Measurements from ENCODE around the gene STRA8. TPM values are rescaled to one million over a fixed set of nuclear protein-coding genes. Genes with fewer than 3 reads are reported as not detected.

The STRA8 gene
- total and polyA plus RNA-seq, 4 donors, result not detected

GRCh38 chr7:135253851-135254771, 20.5 kb downstream of the STRA8 start:
- peaks cover 0 to 23% (median 13%) of the 10 kb centered on the region in 5 donors for H3K4me1 ChIP-seq (ENCODE audit: control insufficient read depth in 5 of 5, insufficient read depth in 5 of 5, low read length in 5 of 5)
- no peak for TF ChIP-seq CTCF (IDR thresholded peaks at IDR 0.05; ENCODE audit: control extremely low read depth, extremely low read depth)
- no peak overlapping the region for H3K4me3 ChIP-seq
- H3K27ac ChIP-seq (ENCODE audit: low read depth in 1 of 2, low read length in 1 of 2), result peak overlapping the region; percentile 62 to 65
- ATAC-seq (ENCODE audit: insufficient read depth, low FRiP score) (peak; percentile 85), DNase-seq (peak; percentile 57 to 71 (median 59))
- no peaks in the 10 kb centered on the region for H3K27me3 ChIP-seq (ENCODE audit: control insufficient read depth in 3 of 3, insufficient read depth in 3 of 3, low read length in 2 of 3)
- H3K36me3 ChIP-seq (ENCODE audit: control insufficient read depth in 4 of 4, insufficient read depth in 4 of 4, low read length in 4 of 4), result no peaks in the 10 kb centered on the region
- 33 to 34% methylated on average over 9 of the region's 9 CpGs for WGBS, 2 donors
- H3K9me3 ChIP-seq (ENCODE audit: control insufficient read depth in 4 of 4, insufficient read depth in 3 of 4, low read length in 3 of 4), result no peaks in the 10 kb centered on the region
- H3K9ac ChIP-seq (ENCODE audit: insufficient read depth in 1 of 2, low read length in 2 of 2), result peak overlapping the region in 1 of 2 donors; percentile 16

GRCh38 chr7:135257790-135258189, 24.2 kb downstream of the STRA8 start:
- no peak for DNase-seq
- H3K27ac ChIP-seq (ENCODE audit: low read depth in 1 of 2, low read length in 1 of 2), result no peak overlapping the region
- H3K36me3 ChIP-seq (ENCODE audit: control insufficient read depth in 4 of 4, insufficient read depth in 4 of 4, low read length in 4 of 4), result no peaks in the 10 kb centered on the region
- H3K9ac ChIP-seq (ENCODE audit: insufficient read depth in 1 of 2, low read length in 2 of 2), result no peak overlapping the region
- no peak for ATAC-seq (ENCODE audit: insufficient read depth, low FRiP score)
- H3K4me3 ChIP-seq, result no peak overlapping the region
- 78 to 82% methylated on average over 4 of the region's 4 CpGs for WGBS, 2 donors
- peaks cover 0 to 1% (median 0%) of the 10 kb centered on the region in 4 donors for H3K9me3 ChIP-seq (ENCODE audit: control insufficient read depth in 4 of 4, insufficient read depth in 3 of 4, low read length in 3 of 4)
- peaks cover 0 to 36% (median 22%) of the 10 kb centered on the region in 5 donors for H3K4me1 ChIP-seq (ENCODE audit: control insufficient read depth in 5 of 5, insufficient read depth in 5 of 5, low read length in 5 of 5)
- no peaks in the 10 kb centered on the region for H3K27me3 ChIP-seq (ENCODE audit: control insufficient read depth in 3 of 3, insufficient read depth in 3 of 3, low read length in 2 of 3)
- no peak for TF ChIP-seq CTCF (IDR thresholded peaks at IDR 0.05; ENCODE audit: control extremely low read depth, extremely low read depth)

DNA sequence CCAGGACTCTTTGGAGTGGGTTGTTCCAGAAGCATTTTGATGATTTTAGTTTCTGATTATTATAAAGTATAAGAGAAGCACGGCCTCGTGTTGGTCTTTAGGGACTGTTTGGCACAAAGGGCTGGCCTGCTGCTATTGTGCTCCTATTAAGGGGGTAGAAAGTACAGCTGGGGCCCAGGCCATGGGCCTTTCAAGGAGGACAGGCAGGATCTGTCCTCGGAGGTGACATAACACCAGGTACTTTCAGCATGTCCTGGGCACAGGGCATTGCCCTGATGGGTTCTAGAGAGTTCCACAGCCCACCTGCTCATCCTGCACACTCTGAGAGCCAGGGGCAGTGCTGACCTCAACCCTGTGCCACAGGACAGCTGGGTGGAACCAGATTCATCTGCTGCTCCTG, 24.9 kb downstream of the STRA8 start:
- H3K27me3 ChIP-seq (ENCODE audit: control insufficient read depth in 3 of 3, insufficient read depth in 3 of 3, low read length in 2 of 3), result no peaks in the 10 kb centered on the region
- ATAC-seq (ENCODE audit: insufficient read depth, low FRiP score), result no peak
- H3K36me3 ChIP-seq (ENCODE audit: control insufficient read depth in 4 of 4, insufficient read depth in 4 of 4, low read length in 4 of 4), result no peaks in the 10 kb centered on the region
- H3K27ac ChIP-seq (ENCODE audit: low read depth in 1 of 2, low read length in 1 of 2), result no peak overlapping the region
- no peak overlapping the region for H3K9ac ChIP-seq (ENCODE audit: insufficient read depth in 1 of 2, low read length in 2 of 2)
- WGBS, 2 donors, result 87 to 89% methylated on average over 3 of the region's 3 CpGs
- no peak for DNase-seq
- peaks cover 0 to 5% (median 0%) of the 10 kb centered on the region in 4 donors for H3K9me3 ChIP-seq (ENCODE audit: control insufficient read depth in 4 of 4, insufficient read depth in 3 of 4, low read length in 3 of 4)
- H3K4me3 ChIP-seq, result no peak overlapping the region
- H3K4me1 ChIP-seq (ENCODE audit: control insufficient read depth in 5 of 5, insufficient read depth in 5 of 5, low read length in 5 of 5), result peaks cover 0 to 33% (median 22%) of the 10 kb centered on the region in 5 donors
- TF ChIP-seq CTCF (IDR thresholded peaks at IDR 0.05; ENCODE audit: control extremely low read depth, extremely low read depth), result no peak

All from lung (tissue), 12 donors.